ENCODE measurements around the gene DOK5. TPM values are rescaled to one million over a fixed set of nuclear protein-coding genes. Genes with fewer than 3 reads are reported as not detected.

The DOK5 gene
- total and polyA plus RNA-seq, 2 donors from 2014 or later, result 4.8 to 5.4 TPM

DNA sequence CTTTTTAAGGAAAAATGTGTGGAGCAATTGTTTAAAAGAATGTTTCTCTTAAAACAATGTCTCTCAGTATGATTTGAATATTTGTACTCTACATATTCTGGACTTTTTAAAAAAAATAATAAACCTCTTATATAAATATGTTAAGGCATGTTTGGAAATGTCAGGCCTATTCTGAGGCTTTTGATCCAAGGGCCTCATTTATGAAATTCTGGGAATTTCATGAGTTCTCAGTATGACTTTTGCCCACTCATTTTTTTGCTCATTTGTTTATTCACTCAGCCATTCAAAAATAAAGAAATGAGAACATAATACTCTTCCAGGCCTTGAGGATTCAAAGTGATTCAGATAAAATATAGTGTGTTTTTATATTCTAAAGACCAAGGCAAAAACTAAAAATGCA is 60.4 kb downstream of the DOK5 start:
- H3K4me3 ChIP-seq (ENCODE audit: low read length in 3 of 3), result no peak overlapping the region
- FAIRE-seq, result no peak
- H3K9me3 ChIP-seq (ENCODE audit: control insufficient read depth in 2 of 3, insufficient read depth in 1 of 3, low read length in 3 of 3), result peaks cover 0 to 9% (median 0%) of the 10 kb centered on the region in 3 donors
- no peaks in the 10 kb centered on the region for H3K36me3 ChIP-seq (ENCODE audit: control insufficient read depth in 2 of 3, insufficient read depth in 3 of 3, low read length in 3 of 3)
- H3K27me3 ChIP-seq (ENCODE audit: control insufficient read depth, insufficient read depth, low read length), result no peaks in the 10 kb centered on the region
- no peak for DNase-seq
- no peaks in the 10 kb centered on the region for H3K4me1 ChIP-seq (ENCODE audit: control insufficient read depth in 2 of 3, insufficient read depth in 2 of 3, low read depth in 1 of 3, low read length in 3 of 3)
- H3K27ac ChIP-seq (ENCODE audit: low read depth in 2 of 2, low read length in 2 of 2), result no peak overlapping the region
- H3K9ac ChIP-seq (ENCODE audit: low read length in 3 of 3), result no peak overlapping the region
- TF ChIP-seq, protein P1, sequence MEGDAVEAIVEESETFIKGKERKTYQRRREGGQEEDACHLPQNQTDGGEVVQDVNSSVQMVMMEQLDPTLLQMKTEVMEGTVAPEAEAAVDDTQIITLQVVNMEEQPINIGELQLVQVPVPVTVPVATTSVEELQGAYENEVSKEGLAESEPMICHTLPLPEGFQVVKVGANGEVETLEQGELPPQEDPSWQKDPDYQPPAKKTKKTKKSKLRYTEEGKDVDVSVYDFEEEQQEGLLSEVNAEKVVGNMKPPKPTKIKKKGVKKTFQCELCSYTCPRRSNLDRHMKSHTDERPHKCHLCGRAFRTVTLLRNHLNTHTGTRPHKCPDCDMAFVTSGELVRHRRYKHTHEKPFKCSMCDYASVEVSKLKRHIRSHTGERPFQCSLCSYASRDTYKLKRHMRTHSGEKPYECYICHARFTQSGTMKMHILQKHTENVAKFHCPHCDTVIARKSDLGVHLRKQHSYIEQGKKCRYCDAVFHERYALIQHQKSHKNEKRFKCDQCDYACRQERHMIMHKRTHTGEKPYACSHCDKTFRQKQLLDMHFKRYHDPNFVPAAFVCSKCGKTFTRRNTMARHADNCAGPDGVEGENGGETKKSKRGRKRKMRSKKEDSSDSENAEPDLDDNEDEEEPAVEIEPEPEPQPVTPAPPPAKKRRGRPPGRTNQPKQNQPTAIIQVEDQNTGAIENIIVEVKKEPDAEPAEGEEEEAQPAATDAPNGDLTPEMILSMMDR (IDR thresholded peaks at IDR 0.05; ENCODE audit: borderline replicate concordance, extremely low read depth, insufficient read depth), result no peak
- intact Hi-C loops (cut with DNase I), result no loop called here

DNA sequence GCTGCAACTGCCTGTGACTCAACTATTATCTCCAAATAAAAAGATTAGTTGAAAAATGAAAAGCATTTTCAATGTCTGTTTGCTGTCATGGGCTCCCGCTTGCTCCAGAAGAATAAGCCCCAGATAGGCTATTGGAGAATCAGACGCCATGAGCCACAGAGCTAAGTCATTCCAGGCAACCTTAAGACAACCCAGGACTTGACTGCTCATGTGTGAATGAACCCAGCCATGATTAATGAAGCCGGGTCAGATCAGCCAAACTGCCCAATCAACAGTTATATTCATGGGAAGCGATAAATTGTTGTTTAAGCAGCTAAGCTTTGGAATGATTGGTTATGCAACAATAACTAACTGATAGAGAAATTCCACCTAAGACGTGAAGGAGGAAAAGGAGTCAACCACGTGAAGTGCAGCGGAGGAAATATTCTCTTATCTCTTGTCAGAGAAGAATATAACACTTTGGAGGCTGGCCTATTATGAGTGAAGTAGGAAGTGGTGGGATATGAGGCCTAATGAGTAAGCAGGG is 64.2 kb downstream of the DOK5 start:
- Histone ChIP-seq H3K9me3 (ENCODE audit: control insufficient read depth in 2 of 3, insufficient read depth in 1 of 3, low read length in 3 of 3) (peaks cover 0 to 9% (median 0%) of the 10 kb centered on the region in 3 donors), H3K9ac (ENCODE audit: low read length in 3 of 3) (no peak overlapping the region), H3K4me3 (ENCODE audit: low read length in 3 of 3) (no peak overlapping the region), H3K27me3 (ENCODE audit: control insufficient read depth, insufficient read depth, low read length) (no peaks in the 10 kb centered on the region), H3K36me3 (ENCODE audit: control insufficient read depth in 2 of 3, insufficient read depth in 3 of 3, low read length in 3 of 3) (no peaks in the 10 kb centered on the region), H3K27ac (ENCODE audit: low read depth in 2 of 2, low read length in 2 of 2) (no peak overlapping the region), H3K4me1 (ENCODE audit: control insufficient read depth in 2 of 3, insufficient read depth in 2 of 3, low read depth in 1 of 3, low read length in 3 of 3) (no peaks in the 10 kb centered on the region)
- FAIRE-seq (no peak), DNase-seq (no peak)
- intact Hi-C loops (cut with DNase I), result no loop called here
- TF ChIP-seq, protein P1 (IDR thresholded peaks at IDR 0.05; ENCODE audit: borderline replicate concordance, extremely low read depth, insufficient read depth), result no peak

DNA sequence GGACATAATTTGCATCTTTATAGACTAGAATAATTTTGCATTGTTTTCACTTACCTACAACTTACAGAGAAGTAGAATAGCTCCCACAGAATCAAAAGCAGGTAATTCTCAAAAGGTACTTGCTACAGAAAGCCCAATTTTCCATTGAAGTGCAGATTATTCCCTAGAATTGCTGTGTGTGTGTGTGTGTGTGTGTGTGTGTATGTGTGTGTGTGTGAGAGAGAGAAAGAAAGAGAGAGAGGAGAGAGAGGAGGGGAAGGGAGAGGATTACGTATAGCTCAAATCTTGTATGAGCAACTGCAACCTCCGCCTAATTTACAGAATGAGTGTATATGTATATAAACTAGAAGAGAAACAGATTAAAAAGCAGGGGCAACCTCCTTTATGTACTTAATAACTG is 68.0 kb downstream of the DOK5 start:
- H3K9me3 ChIP-seq (ENCODE audit: control insufficient read depth in 2 of 3, insufficient read depth in 1 of 3, low read length in 3 of 3), result peaks cover 0 to 4% (median 0%) of the 10 kb centered on the region in 3 donors
- H3K36me3 ChIP-seq (ENCODE audit: control insufficient read depth in 2 of 3, insufficient read depth in 3 of 3, low read length in 3 of 3), result no peaks in the 10 kb centered on the region
- H3K4me3 ChIP-seq (ENCODE audit: low read length in 3 of 3), result no peak overlapping the region
- H3K9ac ChIP-seq (ENCODE audit: low read length in 3 of 3), result no peak overlapping the region
- H3K27me3 ChIP-seq (ENCODE audit: control insufficient read depth, insufficient read depth, low read length), result no peaks in the 10 kb centered on the region
- H3K4me1 ChIP-seq (ENCODE audit: control insufficient read depth in 2 of 3, insufficient read depth in 2 of 3, low read depth in 1 of 3, low read length in 3 of 3), result no peaks in the 10 kb centered on the region
- TF ChIP-seq, protein P1 (IDR thresholded peaks at IDR 0.05; ENCODE audit: borderline replicate concordance, extremely low read depth, insufficient read depth), result no peak
- no peak for DNase-seq
- no peak for FAIRE-seq
- intact Hi-C loops (cut with DNase I), result no loop called here
- no peak overlapping the region for H3K27ac ChIP-seq (ENCODE audit: low read depth in 2 of 2, low read length in 2 of 2)

All from kidney (tissue), 14 donors.